Ureter (tissue), 1 donor: ENCODE results near the gene OR1N2. TPM values are rescaled to one million over a fixed set of nuclear protein-coding genes. Genes with fewer than 3 reads are reported as not detected.

Experiments used
- total RNA-seq: library from RNA; stranded (reverse); gene quantifications from one replicate; pipeline ENCODE4 v1.2.4, GENCODE V29; 2023
- donor health status: DM: yes; HTN: yes; CAD: no.

OR1N2 gene
- total RNA-seq, 1 donor from 2014 or later: not detected

Other genes with a start within 250 kb of the OR1N2 start
- 12.5 TPM for gene PTGS1, start 182.1 kb upstream of the OR1N2 start, total RNA-seq
- gene OR1J1, start 75.2 kb upstream of the OR1N2 start, total RNA-seq: not detected
- gene OR1J2, start 42.3 kb upstream of the OR1N2 start, total RNA-seq: 0.42 TPM
- not detected for gene OR1J4, start 34.0 kb upstream of the OR1N2 start, total RNA-seq
- gene OR1N1, start 25.8 kb upstream of the OR1N2 start, total RNA-seq: not detected
- gene OR1L8, start 30.3 kb downstream of the OR1N2 start, total RNA-seq: not detected
- not detected for gene OR1Q1, start 61.6 kb downstream of the OR1N2 start, total RNA-seq
- 0.39 TPM for gene OR1B1, start 104.5 kb downstream of the OR1N2 start, total RNA-seq
- not detected for gene OR1L1, start 108.6 kb downstream of the OR1N2 start, total RNA-seq
- not detected for gene OR1L3, start 122.0 kb downstream of the OR1N2 start, total RNA-seq
- gene OR1L4, start 170.9 kb downstream of the OR1N2 start, total RNA-seq: not detected
- gene OR1L6, start 189.2 kb downstream of the OR1N2 start, total RNA-seq: not detected
- not detected for gene OR5C1, start 235.8 kb downstream of the OR1N2 start, total RNA-seq
- not detected for gene OR1K1, start 247.0 kb downstream of the OR1N2 start, total RNA-seq